ENCODE measurements around the gene CHORDC1. TPM values are rescaled to one million over a fixed set of nuclear protein-coding genes. Genes with fewer than 3 reads are reported as not detected.

CHORDC1 gene
- total and polyA plus RNA-seq, 2 of the 8 experiments (the other 6 are each of a cell fraction or from before 2014, with no cell fraction given), result 28.9 to 97.1 TPM

DNA sequence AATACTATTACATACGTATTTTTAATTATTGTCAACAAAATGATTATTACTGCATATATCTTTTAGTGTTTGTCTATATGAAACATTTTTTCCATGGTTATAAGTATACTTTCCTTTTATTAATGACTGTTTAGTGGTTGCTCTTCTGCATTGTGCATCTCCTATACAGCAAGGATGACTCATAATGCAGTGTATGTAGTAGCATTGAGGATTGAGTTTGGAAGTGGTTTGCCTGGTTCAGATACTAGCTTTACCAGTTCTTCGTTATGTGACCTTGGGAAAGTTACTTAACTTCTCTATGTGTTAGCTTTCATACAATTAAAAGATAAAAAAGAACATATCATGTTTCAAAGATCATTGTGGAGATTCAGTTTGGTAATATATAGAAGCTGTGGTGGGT lies 44.1 kb downstream of the CHORDC1 start (continued):
- no peak for TF ChIP-seq ATF2 (IDR thresholded peaks at IDR 0.05; ENCODE audit: low read length)
- TF ChIP-seq KDM1A (IDR thresholded peaks at IDR 0.05; ENCODE audit: borderline replicate concordance, low read length), result no peak
- no peak for TF ChIP-seq KDM4A (IDR thresholded peaks at IDR 0.05; ENCODE audit: low read depth, low read length, severe bottlenecking)
- no peak for TF ChIP-seq EGR1 (IDR thresholded peaks at IDR 0.05; ENCODE audit: borderline replicate concordance, low read depth, low read length)
- no peak for TF ChIP-seq GABPA (IDR thresholded peaks at IDR 0.05; ENCODE audit: borderline replicate concordance, insufficient read depth, low read length)
- TF ChIP-seq RNF2 (IDR thresholded peaks at IDR 0.05; ENCODE audit: borderline replicate concordance, low read depth, low read length, missing control alignments, poor library complexity, severe bottlenecking), result no peak
- no peak for TF ChIP-seq SP4 (IDR thresholded peaks at IDR 0.05; ENCODE audit: low read length)
- TF ChIP-seq SAP30 (IDR thresholded peaks at IDR 0.05; ENCODE audit: insufficient read depth, insufficient replicate concordance, low read length), result no peak
- no peak for TF ChIP-seq YY1 (IDR thresholded peaks at IDR 0.05; ENCODE audit: low read depth, low read length)
